ENCODE measurements around the gene RAX2.
"Not testable (repeated sequence)": the region's sequence is repeated elsewhere in the genome, so short reads cannot be mapped to it uniquely, and the experiment has no call there.

RAX2 gene
- 0 reads per million in 2 donors for total RNA-seq

DNA sequence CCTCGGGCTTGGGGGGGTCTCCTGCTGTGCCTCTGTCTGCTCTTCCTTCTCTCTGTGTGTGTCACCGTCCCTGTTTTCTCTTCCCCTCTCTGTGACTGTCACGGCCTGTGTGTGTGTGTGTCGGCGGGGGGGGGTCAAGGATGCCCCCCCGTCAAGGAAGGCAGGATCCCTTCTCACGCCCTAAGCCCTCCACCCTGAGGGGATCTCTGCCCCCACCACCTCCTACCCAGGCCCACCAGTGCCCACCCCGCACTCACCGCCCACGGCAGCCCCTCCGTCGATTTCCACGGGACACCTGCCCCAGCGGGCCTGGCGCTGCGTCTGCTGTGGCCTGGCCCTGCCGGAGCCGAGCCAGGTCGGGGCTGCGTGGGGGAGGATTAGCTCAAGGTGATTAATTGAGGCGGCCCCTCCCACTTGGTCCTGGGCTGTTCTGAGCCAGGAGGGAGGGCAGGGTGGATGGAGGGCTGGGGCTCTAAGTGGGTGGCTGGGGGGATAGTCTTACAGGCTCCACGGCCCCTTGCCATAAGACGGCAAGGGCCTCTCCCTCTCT is at the start of gene RAX2:
TSS of gene RAX2 (minus strand) at position 323 of the 550 bp plus-strand sequence. CDS start 486 bp downstream, outside the sequence.
- no peak for DNase-seq

- DNase-seq = no peak
These were observed 49.1 kb upstream of the RAX2 start for GRCh38 chr19:3821156-3821555.

DNA sequence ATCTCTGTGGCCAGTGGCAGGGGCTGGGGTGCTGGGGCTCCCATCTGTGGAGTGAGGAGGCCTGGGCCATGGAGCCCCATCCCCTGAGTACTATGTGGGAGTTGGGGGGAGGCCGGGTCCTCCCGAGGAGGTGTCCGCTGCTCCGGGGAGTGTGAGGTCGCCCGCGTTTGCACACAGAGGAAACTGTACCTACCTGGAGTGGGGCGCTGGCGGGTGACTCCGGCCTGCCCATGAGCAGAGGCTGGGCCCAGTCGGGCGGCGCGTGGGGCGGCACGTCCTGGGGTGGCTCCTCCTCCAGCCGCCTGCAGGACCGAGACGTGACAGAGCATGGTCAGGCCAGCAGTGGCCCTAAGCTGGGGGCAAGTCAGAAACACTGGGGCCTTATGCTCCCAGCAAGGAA is 48.0 kb upstream of the RAX2 start:
- DNase-seq = no peak

- no peak for DNase-seq
These were observed 46.9 kb upstream of the RAX2 start for GRCh38 chr19:3818918-3819317.

DNA sequence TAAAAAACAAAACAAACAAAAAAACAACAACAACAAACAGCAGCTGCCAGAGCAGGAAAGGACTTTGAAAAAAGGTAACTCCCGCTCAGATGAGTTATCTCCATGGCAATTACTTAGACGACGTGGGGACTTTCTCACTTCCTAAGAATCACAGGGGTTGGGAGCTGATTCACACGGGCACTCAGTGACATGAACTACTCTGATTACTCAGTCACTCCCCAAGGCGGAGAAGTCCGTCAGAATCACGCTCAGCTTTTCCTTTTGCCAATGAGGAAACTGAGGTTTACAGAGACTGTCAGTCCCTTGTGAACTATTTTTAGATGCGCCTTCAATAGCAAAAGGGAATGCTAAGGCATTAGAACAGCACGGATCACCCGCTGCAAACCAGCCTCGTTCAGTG is 46.4 kb upstream of the RAX2 start:
- no peak for DNase-seq

DNA sequence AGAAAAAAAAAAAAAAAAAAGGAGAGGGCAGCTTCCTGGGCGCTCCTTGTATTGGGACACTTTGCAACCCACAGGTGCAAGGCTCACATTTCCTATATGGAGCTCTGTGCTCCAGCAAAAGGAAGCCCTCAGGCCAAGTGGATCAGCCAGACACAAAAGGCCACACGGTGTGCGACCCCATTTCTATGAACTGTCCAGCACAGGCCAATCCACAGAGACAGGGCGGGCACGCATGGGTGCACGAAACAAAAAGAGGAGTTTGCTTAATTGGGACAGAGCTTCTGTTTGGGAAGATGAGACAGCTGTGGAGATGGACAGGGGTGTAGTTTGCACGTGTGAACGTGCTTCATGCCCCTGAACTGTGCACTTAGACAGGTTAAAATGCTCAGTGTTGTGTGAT is 45.7 kb upstream of the RAX2 start:
- no peak for DNase-seq

DNA sequence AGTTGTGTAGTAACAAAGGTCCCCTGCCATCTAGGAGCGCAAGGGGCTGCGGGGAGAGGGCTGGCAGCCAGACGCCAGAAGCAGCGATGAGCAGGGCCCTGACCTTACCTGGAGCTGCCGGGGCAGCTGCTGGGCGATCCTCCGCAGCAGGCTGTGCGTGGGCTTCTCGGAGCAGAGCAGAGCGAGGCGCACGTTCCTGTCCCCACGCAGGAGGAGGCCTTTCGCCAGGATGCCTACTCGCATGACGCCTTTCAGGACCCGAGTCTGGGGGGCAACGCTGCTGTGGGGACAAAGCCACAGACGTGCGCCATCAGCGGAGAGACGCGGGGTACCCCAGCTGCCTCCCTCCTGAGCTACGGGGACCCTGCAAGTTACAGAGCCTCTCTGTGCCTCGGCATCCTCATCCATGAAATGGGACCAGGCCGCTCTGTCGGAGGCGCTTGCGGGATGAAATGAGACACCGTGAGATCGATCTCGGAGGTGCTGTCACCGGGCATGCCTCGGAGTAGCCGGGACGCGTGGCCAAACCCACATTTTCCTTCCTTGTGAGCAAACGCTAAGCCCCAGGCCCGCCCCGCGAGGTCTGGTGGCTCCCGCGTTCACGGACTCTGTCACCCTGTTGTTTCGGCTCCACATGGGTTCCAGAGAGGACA is 44.7 kb upstream of the RAX2 start:
- DNase-seq = no peak

DNA sequence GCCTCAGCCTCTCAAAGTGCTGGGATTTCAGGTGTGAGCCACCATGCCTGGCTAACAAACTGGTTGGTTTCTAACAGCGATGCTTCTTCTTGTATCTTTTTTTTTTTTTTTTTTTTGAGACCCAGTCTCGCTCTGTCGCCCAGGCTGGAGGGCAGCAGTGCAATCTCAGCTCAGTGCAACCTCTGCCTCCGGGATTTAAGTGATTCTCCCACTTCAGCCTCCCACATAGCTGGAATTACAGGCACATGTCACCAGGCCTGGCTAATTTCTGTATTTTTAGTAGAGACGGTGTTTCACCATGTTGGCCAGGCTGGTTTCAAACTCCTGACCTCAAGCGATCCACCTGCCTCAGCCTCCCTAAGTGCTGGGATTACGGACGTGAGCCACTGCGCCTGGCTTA is 44.1 kb upstream of the RAX2 start:
- DNase-seq = not testable (repeated sequence)

- DNase-seq = no peak
These were observed 42.6 kb upstream of the RAX2 start for GRCh38 chr19:3814648-3815047.

DNA sequence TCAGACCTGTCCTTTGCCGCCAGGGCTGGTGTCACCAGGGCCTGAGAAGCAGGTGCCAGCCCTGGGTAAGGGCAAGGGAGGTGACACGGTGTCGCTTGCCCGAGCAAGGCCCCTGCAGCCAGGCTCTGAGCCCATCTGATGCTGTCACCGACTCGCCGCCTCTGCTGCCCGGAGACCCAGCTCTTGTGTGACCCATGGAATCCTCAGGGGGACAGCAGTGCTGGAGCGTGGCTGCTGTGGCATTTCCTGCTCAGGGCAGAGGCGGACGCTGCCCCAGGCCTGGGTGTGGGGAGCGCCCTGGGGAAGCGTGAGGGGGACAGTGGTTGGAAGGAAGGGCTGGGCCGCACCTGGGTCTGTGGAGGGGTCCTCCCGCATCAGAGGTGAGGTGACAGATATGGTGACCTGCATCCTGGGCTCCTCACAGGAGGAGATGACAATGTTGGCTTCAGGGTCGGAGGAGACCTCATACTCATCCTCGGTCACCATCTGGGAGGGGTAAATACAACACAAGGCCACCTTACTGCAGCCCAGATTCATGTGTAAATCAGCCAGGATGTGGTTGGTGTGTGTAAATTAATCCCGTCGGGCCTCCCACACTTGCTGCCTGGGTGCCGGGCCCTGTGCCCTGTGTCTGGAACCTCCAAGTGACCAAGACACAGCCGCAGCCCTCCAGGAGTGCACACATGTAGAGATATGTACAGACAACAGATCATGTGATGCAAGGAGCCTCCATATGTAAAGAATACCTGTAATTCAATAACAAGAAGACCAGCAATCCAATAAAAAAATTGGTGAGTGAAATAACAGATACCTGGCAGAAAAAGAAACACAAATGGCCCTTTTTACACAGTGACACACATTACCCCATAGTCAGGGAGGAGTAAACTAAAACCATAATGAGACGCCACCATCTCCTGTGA is 41.7 kb upstream of the RAX2 start:
- no peak for DNase-seq

- no peak for DNase-seq
These were observed 38.8 kb upstream of the RAX2 start for GRCh38 chr19:3810708-3811355.

GRCh38 chr19:3809881-3810707 is 38.1 kb upstream of the RAX2 start:
- DNase-seq = no peak

DNA sequence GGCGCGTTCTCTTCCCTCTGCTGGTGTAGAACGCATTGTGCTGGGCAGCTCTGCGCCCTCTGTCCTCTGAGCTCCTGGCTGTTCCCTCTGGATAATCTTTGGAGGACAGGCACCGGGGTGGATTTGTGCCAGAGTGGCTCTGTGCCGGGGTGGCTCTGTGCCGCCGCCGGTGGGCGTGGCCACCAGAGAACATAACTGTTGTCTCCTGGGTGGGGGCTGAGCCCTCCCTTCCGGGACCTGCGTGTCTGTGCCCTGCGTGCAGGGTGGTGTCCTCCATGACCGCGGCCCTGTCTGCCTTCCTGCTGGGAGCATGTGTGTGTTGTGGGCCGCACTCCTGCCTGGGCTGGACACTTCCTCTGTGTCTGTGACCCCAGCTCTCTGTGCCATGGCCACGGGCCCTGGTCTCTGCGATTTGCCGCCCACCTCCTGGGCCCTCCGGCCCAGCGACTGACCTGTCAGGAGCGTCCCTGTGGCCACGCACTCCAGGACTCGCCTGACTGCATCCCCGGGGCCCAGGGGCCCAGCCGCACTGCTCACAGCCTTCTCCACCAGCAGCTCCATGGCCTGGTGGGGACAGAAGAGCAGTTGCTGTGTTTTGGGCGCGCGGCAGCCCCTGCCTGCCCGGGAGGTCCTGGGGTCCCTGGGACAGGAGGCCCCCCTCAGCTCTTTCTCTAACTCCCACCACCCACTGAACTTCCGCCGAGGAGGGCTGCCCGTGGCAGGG is 36.6 kb upstream of the RAX2 start:
- no peak for DNase-seq

- no peak for DNase-seq
These were observed 35.7 kb upstream of the RAX2 start for GRCh38 chr19:3807574-3808354.

- no peak for DNase-seq
These were observed 35.1 kb upstream of the RAX2 start for GRCh38 chr19:3807131-3807480.

- DNase-seq = no peak
These were observed 33.8 kb upstream of the RAX2 start for GRCh38 chr19:3805859-3806258.

DNA sequence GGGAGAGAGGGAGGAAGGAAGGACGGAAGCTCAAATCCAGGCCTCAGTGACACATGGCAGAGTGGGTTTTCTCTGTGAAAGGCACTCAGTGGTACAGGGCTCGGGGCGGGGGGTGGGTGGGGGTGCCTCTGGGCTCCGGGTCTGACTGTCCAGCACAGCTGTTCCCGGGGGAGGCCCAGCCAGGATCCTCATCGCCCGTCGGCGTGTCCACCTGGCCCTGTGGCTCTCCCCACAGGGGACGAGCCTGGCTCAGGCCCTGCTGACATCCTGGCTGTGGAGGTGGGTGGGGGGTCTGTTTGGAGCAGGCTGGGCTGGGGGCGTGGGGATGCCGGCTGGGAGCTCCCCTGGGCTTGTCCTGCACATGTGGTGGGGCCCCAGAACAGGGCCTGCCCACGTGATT is 32.4 kb upstream of the RAX2 start:
- DNase-seq = no peak

GRCh38 chr19:3803986-3804385 is 32.0 kb upstream of the RAX2 start:
- DNase-seq = no peak

DNA sequence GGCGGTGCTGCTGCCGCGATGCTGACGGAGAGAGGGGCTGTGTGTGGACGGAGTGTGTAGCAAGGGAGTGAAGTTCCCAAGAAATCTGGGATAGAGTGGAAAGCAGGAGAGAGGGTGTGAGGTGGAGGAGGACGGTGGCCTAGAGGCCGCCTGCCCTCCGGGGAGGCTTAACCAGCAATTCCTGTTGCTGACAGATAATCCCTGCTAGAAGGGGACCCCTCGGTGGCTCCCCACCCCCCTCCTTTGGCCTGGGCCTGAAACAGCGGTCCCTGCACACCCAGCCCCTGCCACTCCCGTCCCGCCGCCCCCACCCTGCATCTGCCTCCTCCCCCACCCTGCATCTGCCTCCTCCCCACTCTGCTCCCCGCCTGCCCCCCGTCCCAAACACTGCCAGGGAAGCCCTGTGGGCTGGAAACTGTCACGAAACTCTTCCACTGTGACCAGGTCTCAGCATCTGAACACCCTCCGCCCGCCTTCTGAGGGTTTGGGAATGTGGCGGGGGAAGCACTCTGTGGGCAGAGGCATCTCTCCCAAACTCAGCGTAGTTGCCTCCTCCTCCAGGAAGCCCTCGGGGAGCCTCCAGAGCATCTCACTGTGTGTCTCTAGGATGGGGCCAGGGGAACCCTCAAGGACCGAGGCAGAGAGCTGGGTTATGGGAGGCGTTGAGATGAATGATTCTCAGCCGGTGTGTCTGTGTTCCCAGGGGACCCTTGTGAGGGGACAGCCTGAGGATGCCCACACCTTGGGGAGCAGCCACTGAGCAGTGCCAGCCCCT is 31.3 kb upstream of the RAX2 start:
- no peak for DNase-seq

DNA sequence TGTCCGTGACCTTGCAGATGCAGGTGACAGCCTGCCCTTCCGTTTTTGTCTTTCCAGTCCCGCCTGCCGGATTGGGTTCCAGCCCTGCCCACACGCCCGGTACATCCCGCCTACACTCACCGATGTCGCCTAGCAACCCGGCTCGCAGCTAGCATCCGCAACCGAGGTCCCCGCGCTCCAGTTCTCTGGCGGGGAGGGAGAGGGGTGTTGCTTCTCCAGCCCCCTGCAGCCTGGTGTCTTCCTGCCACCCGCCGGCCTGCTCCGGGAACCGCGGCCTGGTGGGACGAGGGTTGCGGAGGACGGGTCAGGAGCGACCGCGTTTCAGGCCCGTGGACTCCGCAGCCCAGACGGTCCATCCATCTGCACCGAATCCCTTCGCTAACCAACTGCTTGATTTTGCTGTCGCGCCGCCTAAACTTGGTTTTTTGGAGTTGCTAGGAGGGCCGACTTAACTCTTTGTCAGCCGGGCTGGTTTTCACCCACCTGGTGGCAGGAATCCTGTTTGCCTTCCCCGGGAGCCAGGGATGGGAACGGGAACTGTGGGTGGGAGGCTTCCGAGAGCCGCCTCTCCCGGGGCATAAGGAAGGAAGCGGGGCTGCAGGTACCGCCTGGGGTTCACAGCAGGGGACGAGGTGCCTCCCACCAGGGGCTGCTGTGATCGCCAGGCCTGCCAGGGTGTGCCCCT is 29.5 kb upstream of the RAX2 start:
- peak; percentile 48 for DNase-seq
